Esophagus muscularis mucosa (tissue), 4 donors: ENCODE data around the gene FAM89A.

ENCODE experiments used
- EP300 ChIP-seq: sonication (generic); formaldehyde crosslinking; IDR thresholded peaks from one replicate; pipeline ENCODE4 v1.6.1; 2017; ENCODE audit warnings: antibody characterized with exemption
- POLR2A ChIP-seq: fragments of 450-650 bp; IDR thresholded peaks from one replicate; pipeline ENCODE4 v1.6.1; 2017; ENCODE audit warnings: antibody characterized with exemption, moderate library complexity, mild to moderate bottlenecking, low read depth
- POLR2AphosphoS5 ChIP-seq, 2 donors: sonication (generic); formaldehyde crosslinking; IDR thresholded peaks; one replicate each; pipeline ENCODE4 v1.6.1; 2017; ENCODE audit warnings: antibody characterized with exemption in 2 of 2
- TF ChIP-seq, protein P1 (sequence below), 3 experiments: fragments of 200-600 bp in 2 of 3; fragments of 450-650 bp in 1 of 3; sonication (generic) in 2 of 3; IDR thresholded peaks; one replicate each; pipeline ENCODE4 v1.5.1; 2017 to 2019; ENCODE audit warnings: antibody characterized with exemption in 3 of 3, mild to moderate bottlenecking in 2 of 3, moderate library complexity in 1 of 3

GRCh38 chr1:231073331-231073730, 33.3 kb upstream of the FAM89A start:
- no peak for TF ChIP-seq POLR2A
- TF ChIP-seq, protein P1, sequence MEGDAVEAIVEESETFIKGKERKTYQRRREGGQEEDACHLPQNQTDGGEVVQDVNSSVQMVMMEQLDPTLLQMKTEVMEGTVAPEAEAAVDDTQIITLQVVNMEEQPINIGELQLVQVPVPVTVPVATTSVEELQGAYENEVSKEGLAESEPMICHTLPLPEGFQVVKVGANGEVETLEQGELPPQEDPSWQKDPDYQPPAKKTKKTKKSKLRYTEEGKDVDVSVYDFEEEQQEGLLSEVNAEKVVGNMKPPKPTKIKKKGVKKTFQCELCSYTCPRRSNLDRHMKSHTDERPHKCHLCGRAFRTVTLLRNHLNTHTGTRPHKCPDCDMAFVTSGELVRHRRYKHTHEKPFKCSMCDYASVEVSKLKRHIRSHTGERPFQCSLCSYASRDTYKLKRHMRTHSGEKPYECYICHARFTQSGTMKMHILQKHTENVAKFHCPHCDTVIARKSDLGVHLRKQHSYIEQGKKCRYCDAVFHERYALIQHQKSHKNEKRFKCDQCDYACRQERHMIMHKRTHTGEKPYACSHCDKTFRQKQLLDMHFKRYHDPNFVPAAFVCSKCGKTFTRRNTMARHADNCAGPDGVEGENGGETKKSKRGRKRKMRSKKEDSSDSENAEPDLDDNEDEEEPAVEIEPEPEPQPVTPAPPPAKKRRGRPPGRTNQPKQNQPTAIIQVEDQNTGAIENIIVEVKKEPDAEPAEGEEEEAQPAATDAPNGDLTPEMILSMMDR (IDR thresholded peaks at IDR 0.05), result no peak
- no peak for TF ChIP-seq POLR2AphosphoS5 (IDR thresholded peaks at IDR 0.05)
- no peak for TF ChIP-seq EP300
